Thyroid gland (tissue), 4 donors: ENCODE results near the gene S100Z. TPM values are rescaled to one million over a fixed set of nuclear protein-coding genes. Genes with fewer than 3 reads are reported as not detected.

Experiments
- DNase-seq, 2 donors: peaks; one replicate each; pipeline ENCODE4 v3.0.0-alpha.2; 2019
- H3K27ac ChIP-seq, 3 donors: fragments of 200-600 bp; sonication (generic); 1 replicate in 2 of 3; 2 replicates in 1 of 3; pipeline ENCODE4 v1.5.1; 2016 to 2019; ENCODE audit warnings: mild to moderate bottlenecking in 1 of 3, moderate library complexity in 1 of 3
- H3K27me3 ChIP-seq: fragments of 200-600 bp; sonication (generic); one replicate; pipeline ENCODE4 v1.5.1; 2019
- H3K36me3 ChIP-seq, 2 donors: fragments of 200-600 bp; sonication (generic); one replicate each; pipeline ENCODE4 v1.5.1; 2016 to 2019
- H3K4me1 ChIP-seq, 2 donors: fragments of 200-600 bp; sonication (generic); one replicate each; pipeline ENCODE4 v1.5.1; 2017 to 2019
- H3K4me3 ChIP-seq, 3 donors: fragments of 200-600 bp; sonication (generic); replicated peaks in 1 of 3; 1 replicate in 2 of 3; 2 replicates in 1 of 3; pipeline ENCODE4 v1.5.1; 2016; ENCODE audit warnings: mild to moderate bottlenecking in 1 of 3
- H3K9me3 ChIP-seq: fragments of 200-600 bp; sonication (generic); one replicate; pipeline ENCODE4 v1.5.1; 2017
- POLR2A ChIP-seq, 2 donors: fragments of 450-650 bp; IDR thresholded peaks; one replicate each; pipeline ENCODE4 v1.6.1; 2017; ENCODE audit warnings: antibody characterized with exemption in 2 of 2, mild to moderate bottlenecking in 2 of 2, moderate library complexity in 1 of 2
- WGBS, 2 donors: methylation state at CpG; one replicate each; pipeline ENCODE4 v1.1.5; 2017; 5-methylcytosine and 5-hydroxymethylcytosine counted together
- intact Hi-C: fragments of 100-400 bp; cut with DNase I; formaldehyde crosslinking; loops from one replicate; pipeline ENCODE4 v1.15.1; 2023
- total RNA-seq, 4 donors: library from RNA; depleted of rRNA; stranded (reverse); fragments of >200 nt; gene quantifications; one replicate each; pipeline ENCODE4 v1.2.3, GENCODE V29; 2016
- TF ChIP-seq, protein P1 (sequence below), 6 experiments: fragments of 200-600 bp in 3 of 6; fragments of 450-650 bp in 3 of 6; sonication (generic) in 3 of 6; IDR thresholded peaks; one replicate each; pipeline ENCODE4 v1.5.1; 2016 to 2019; ENCODE audit warnings: antibody characterized with exemption in 6 of 6, mild to moderate bottlenecking in 2 of 6, inconsistent platforms in 1 of 6, moderate library complexity in 1 of 6

Gene S100Z
- total RNA-seq, 4 donors from 2014 or later, result not detected

DNA sequence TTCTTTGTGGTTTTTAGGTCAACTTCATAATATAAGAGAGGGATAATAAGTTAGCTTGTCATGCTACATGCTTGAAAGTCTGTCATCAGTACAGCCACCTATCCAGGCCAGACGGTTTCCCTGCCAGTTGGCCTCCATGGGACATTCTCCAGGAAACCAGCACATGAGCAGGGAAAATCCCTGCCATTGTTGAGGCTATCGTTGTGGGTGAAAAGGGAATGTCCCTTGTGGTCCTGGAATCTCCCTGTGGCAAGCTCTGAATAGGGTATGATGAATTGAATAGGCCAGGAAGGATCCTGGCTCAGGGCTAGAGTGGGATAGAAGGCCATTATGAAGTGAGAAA lies 18.7 kb upstream of the S100Z start:
- H3K27ac ChIP-seq, result no peak overlapping the region
- no peak overlapping the region for H3K4me3 ChIP-seq
- no peaks in the 10 kb centered on the region for H3K36me3 ChIP-seq
- H3K4me1 ChIP-seq, result no peaks in the 10 kb centered on the region
- no peak for DNase-seq
- intact Hi-C loops, result no loop called here
- no peaks in the 10 kb centered on the region for H3K9me3 ChIP-seq
- WGBS, 2 donors, result 40 to 65% methylated on average over 2 of the region's 2 CpGs
- H3K27me3 ChIP-seq, result no peaks in the 10 kb centered on the region
- TF ChIP-seq, protein P1, sequence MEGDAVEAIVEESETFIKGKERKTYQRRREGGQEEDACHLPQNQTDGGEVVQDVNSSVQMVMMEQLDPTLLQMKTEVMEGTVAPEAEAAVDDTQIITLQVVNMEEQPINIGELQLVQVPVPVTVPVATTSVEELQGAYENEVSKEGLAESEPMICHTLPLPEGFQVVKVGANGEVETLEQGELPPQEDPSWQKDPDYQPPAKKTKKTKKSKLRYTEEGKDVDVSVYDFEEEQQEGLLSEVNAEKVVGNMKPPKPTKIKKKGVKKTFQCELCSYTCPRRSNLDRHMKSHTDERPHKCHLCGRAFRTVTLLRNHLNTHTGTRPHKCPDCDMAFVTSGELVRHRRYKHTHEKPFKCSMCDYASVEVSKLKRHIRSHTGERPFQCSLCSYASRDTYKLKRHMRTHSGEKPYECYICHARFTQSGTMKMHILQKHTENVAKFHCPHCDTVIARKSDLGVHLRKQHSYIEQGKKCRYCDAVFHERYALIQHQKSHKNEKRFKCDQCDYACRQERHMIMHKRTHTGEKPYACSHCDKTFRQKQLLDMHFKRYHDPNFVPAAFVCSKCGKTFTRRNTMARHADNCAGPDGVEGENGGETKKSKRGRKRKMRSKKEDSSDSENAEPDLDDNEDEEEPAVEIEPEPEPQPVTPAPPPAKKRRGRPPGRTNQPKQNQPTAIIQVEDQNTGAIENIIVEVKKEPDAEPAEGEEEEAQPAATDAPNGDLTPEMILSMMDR (IDR thresholded peaks at IDR 0.05), result no peak
- TF ChIP-seq POLR2A (IDR thresholded peaks at IDR 0.05), result no peak

DNA sequence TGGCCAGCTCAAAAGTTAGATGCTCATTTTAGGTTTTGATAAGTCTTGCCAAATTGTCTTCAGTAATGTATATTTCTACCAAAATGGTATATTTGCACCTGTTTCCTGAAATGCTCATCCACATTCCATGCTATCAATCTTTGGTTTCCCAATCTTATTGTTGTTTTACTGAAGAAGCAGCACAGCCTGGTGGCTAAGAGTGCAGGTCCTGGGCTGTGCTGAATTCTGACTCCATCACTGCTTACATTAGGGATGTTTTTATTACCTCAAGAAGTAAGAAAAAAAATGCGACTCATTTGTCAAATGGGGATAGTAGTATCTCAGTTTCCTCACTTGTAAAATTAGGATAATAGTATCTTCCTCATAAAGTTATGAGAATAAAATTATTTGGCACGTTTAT lies 13.6 kb upstream of the S100Z start:
- intact Hi-C loops, result no loop called here
- Histone ChIP-seq H3K36me3 (no peaks in the 10 kb centered on the region), H3K27ac (no peak overlapping the region), H3K4me1 (no peaks in the 10 kb centered on the region), H3K9me3 (no peaks in the 10 kb centered on the region), H3K27me3 (no peaks in the 10 kb centered on the region), H3K4me3 (no peak overlapping the region)
- TF ChIP-seq, protein P1 (IDR thresholded peaks at IDR 0.05), result no peak
- no peak for TF ChIP-seq POLR2A (IDR thresholded peaks at IDR 0.05)
- no peak for DNase-seq
- 87 to 95% methylated on average over 2 of the region's 2 CpGs for WGBS, 2 donors

DNA sequence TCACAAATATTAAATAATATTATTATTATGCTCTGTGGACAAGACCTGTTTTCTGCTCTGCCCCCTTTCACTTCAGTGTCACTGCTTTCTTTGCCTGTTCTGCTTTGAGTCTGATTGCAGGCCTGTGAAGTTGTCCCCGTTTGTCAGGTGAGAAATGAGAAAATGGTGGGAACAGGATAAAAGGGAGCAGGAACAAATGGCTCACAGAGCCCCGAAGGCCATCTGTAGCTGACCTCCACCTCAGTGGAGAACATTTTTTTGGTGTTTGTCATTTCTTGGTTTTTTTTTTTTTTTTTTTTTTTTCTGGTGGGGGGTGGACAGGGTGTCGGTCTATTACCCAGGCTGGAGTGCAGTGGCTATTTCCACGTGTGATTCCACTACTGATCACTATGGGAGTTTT lies 13.2 kb upstream of the S100Z start:
- no peaks in the 10 kb centered on the region for H3K9me3 ChIP-seq
- intact Hi-C loops, result no loop called here
- no peak overlapping the region for H3K27ac ChIP-seq
- TF ChIP-seq, protein P1 (IDR thresholded peaks at IDR 0.05), result no peak
- TF ChIP-seq POLR2A (IDR thresholded peaks at IDR 0.05), result no peak
- no peak overlapping the region for H3K4me3 ChIP-seq
- WGBS, 2 donors, result 90 to 93% methylated on average over 4 of the region's 4 CpGs
- H3K4me1 ChIP-seq, result no peaks in the 10 kb centered on the region
- no peaks in the 10 kb centered on the region for H3K27me3 ChIP-seq
- DNase-seq, result no peak
- H3K36me3 ChIP-seq, result no peaks in the 10 kb centered on the region

DNA sequence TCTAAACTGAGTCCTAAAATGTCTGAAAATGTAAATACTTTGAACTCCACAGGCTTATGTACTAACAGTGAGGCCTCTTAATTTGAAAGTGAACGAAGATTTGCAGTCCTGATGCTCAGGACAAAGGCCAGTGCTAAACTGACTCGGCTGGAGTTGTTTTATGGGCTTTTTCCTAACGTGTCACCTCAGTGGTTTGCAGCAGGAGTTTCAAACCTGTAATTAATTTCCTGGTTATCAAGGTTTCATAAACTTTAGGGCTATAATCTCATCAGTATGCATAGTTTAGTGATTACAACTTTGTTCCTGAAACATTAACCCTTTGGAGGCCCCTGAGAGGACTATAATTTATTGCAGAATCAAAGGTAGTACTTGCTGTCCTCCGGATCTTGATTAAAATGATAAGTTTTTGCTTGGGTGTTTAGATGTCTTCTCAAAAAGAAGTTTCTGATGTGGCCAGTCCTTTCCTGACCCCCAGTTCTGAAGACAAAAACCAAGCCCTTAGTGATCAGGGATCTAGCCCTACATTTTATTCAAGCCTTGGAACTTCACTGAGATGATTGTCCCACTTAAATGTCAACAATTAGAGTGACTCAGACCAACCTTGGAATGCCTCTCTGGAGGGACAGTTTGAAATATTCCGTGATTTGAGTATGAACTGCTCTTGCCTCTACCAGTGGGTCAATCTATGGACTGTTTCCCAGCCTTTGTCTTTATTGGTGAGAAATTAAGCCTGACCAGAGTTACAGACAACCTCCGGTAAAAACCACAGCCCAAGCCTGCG lies 11.1 kb upstream of the S100Z start:
- DNase-seq, result no peak

DNA sequence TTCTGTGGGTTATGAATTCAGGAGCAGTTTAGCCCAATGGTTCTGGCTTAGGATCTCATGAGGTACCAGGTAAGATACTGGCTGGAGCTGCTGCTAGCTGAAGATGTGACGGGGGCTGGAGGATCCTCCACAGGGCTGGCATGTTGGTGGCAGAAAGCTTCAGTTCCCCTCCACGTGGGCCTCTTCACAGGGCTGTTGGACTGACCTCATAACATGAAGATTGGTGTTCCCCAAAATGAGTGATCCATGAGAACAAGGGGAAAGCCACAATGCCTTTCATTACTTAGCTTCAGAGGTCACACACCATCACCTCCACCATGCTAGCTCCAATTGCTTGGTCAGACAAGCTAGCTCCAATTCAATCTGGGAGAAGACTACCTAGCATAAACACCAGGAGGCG lies 8.5 kb upstream of the S100Z start:
- no peak overlapping the region for H3K4me3 ChIP-seq
- 77 to 89% methylated on average over 3 of the region's 3 CpGs for WGBS, 2 donors
- no peak overlapping the region for H3K27ac ChIP-seq
- H3K27me3 ChIP-seq, result no peaks in the 10 kb centered on the region
- H3K4me1 ChIP-seq, result no peaks in the 10 kb centered on the region
- no peaks in the 10 kb centered on the region for H3K9me3 ChIP-seq
- DNase-seq, result no peak
- TF ChIP-seq, protein P1 (IDR thresholded peaks at IDR 0.05), result no peak
- no peak for TF ChIP-seq POLR2A (IDR thresholded peaks at IDR 0.05)
- no peaks in the 10 kb centered on the region for H3K36me3 ChIP-seq
- intact Hi-C loops, result no loop called here

More for the DNA sequence above, 11.1 kb upstream of the S100Z start:
- H3K9me3 ChIP-seq, result no peaks in the 10 kb centered on the region
- H3K4me1 ChIP-seq, result no peaks in the 10 kb centered on the region
- H3K27me3 ChIP-seq, result no peaks in the 10 kb centered on the region
- 82% methylated on average over 7 of the region's 7 CpGs for WGBS, 2 donors
- no peak overlapping the region for H3K4me3 ChIP-seq
- TF ChIP-seq, protein P1 (IDR thresholded peaks at IDR 0.05), result no peak
- TF ChIP-seq POLR2A (IDR thresholded peaks at IDR 0.05), result no peak
- no peak overlapping the region for H3K27ac ChIP-seq
- intact Hi-C loops, result no loop called here
- no peaks in the 10 kb centered on the region for H3K36me3 ChIP-seq
